HG03139 (cell line): ENCODE data around the gene TSTD2.
"Not testable (repeated sequence)": the region's sequence is repeated elsewhere in the genome, so short reads cannot be mapped to it uniquely, and the experiment has no call there.

Source experiments
- ATAC-seq: cut with Tn5 transposase; IDR thresholded peaks from one replicate; pipeline ENCODE4 v1.9.1; 2021; ENCODE audit not compliant: unreplicated experiment

TSTD2 gene

DNA sequence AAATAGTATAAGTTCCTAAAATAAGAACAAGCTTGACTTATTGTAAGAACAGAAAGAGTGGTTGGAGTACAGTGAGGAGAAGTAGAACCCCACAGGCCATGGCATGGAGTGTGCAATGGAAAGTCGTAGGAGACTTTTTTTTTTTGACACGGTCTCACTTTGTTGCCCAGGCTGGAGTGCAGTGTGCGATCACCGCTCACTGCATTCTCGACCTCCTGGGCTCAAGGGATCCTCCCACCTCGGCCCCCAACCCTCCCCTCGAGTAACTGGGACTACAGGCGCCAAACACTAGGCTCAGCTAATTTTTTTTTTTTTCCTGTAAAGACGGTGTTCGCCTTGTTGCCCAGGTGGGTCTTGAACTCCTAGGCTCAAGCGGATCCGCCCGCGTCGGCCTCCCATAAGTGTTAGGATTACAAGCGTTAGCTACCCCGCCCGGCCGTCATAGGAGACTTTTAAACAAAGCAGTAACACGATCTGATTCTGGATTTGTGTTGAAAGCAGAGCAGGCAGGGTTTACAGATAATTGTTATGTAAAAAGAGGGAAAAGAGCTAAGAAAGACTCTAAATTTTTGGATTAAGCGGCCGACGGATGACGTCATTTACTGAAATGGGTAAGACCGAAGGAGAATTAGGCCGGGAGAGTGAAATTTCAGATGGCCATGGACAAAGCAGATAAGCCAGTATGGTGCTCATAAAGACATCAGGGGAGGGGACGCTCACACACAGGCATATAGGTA lies 752 bp downstream of the TSTD2 start:
- peak; percentile 11 for ATAC-seq

DNA sequence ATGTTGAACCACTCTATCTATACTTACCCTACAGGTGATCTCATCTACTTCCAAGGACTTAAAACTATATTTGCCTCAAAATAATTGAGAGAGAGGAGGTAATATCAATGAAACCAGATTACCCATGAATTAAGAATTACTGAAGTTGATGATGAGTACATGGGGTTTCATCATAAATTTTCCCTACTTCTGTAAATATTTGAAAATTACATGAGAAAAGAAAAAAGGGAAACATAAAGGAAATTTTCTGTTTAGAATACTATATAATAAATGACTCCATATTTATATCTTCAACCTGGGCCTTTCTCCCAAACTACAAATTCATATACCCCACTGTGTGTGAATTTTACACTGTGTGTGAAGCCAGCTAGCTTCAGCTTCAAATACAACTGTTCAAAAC lies 2.6 kb downstream of the TSTD2 start:
- no peak for ATAC-seq

DNA sequence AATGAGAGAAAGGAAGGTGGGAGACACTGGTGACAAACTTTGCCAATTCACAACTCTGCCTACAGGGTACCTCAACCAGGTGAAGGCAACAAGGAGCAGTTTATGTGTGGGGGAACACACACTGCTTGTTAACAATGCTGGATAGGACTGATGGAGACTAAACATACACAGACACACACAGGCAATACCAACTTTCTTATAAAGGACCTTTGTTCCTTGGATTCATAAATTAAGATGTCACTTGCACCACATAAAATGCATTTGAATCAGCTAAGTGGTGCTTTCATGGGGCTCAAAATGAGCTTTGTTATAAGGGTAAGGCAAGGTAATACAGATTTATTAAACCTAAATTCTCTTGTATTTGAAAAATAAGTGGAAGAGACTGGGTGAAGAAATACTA lies 4.0 kb downstream of the TSTD2 start:
- ATAC-seq: no peak

DNA sequence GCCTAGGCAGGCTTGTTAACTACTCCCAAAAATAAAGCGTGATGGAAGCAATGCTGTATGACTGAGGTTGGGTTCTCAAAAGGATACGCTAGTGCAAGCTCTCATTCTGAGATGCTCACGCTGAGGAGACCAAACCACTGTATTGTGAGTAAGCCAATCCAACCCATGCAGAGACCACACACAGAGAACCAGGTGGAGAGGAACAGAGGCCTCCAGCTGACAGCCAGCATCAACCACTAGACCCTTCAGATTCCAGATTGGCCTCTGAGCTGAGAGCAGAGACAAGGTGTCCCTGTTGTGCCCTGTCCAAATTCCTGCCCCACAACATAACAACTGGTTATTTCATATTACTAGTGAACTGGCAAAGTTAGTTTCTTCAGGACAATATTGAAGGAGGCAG lies 4.5 kb downstream of the TSTD2 start:
- ATAC-seq: no peak

DNA sequence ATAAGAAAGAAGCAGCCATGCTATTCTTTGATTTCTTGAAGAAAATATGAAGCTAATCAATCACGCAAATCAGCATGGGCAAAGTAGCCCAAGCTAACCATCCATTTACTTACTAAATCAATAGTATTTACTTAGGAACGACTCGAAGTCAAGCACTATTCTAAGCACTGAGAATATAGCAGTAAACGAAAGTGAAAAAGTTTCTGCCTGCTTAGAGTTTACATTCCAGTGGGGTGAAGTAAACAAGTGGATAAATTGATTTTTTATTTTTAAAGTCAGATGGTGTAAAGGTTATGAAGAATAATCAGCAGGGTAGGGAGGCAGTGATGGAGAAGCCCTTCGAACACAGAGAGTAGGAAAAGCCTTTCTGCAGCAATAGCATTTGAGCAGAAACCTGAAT lies 5.5 kb downstream of the TSTD2 start:
- no peak for ATAC-seq

DNA sequence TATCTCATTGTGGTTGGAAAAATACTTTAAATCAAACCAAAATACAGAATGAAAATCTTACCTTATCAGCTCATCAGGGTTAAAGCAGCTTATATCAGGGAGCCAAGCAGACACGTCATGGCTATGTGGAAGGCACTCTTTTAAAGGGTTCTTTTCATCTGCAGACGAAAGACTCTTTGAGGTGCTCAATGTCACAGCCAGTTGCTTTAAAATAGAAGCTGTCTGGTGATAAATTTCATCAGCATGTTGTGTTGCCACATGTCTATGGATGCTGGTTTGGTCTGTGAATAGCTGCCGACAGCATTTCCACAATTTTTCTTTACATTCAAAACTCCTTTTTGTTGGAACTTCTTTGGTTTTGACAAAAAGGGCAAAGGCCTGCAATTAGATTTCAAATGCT lies 7.5 kb downstream of the TSTD2 start:
- no peak for ATAC-seq

DNA sequence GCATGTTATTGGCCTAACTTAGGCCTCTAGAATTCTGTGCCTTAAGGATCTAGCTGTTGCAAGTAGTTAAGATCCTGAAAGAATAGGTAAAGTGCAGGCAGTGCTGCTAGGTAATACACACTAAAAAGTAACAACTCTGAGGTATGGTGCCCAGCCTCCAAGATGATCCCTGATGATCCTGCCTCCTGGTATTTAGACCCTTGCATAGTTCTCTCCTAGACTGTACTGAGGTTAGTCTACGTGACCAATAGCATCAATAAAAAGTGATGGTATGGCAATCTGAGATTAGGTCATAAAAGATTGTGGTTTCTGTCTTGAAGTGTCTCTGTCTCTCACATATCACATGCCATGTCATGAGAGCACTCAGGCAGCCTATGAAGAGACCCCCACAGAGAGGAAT lies 9.2 kb downstream of the TSTD2 start:
- no peak for ATAC-seq

DNA sequence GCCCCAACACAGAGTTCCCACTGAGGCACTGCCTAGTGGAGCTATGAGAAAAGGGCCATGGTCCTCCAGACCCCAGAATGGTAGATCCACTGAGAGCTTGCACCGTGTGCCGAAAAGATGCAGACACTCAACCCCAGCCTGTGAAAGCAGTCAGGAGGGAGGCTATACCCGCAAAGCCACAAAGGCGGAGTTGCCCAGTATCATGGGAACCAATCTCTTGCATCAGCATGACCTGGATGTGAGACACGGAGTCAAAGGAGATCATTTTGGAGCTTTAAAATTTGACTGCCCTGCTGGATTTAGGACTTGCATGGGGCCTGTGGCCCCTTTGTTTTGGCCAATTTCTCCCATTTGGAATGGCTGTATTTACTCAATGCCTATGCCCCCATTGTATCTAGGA lies 10.7 kb downstream of the TSTD2 start:
- not testable (repeated sequence) for ATAC-seq

DNA sequence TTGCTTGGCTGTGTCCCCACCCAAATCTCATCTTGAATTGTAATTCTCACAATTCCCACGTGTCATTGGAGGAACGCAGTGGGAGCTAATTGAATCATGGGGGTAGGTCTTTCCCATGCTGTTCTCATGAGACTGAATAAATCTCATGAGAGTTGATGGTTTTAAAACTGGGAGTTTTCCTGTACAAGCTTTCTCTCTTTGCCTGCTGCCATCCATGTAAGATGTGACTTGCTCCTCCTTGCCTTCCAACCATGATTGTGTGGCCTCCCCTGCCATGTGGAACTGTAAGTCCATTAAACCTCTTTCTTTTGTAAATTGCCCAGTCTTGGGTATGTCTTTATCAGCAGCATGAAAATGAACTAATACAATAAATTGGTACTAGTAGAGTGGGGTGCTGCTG lies 13.1 kb downstream of the TSTD2 start:
- not testable (repeated sequence) for ATAC-seq

DNA sequence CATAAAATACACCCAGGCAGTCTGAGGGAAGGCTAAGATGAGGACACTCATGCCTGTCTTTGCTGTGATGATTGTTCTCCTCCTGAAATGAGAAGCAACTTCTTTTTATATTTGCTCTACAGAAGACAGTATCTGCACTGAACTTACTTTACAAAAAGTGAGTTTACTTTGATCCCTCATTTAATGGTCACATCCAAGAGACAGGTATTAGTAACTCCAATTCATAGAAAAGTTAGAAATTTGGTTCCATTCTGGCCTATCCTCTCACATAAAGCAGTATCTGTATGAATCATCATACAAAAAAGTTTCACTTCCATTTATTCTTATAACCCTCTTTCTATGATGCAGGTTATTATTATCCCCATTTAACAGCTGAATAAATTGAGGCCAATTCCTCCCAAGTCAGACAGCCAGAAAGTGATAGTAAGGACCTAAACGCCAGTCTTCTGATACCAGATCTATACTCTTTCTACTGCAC lies 15.2 kb downstream of the TSTD2 start:
- ATAC-seq: no peak

DNA sequence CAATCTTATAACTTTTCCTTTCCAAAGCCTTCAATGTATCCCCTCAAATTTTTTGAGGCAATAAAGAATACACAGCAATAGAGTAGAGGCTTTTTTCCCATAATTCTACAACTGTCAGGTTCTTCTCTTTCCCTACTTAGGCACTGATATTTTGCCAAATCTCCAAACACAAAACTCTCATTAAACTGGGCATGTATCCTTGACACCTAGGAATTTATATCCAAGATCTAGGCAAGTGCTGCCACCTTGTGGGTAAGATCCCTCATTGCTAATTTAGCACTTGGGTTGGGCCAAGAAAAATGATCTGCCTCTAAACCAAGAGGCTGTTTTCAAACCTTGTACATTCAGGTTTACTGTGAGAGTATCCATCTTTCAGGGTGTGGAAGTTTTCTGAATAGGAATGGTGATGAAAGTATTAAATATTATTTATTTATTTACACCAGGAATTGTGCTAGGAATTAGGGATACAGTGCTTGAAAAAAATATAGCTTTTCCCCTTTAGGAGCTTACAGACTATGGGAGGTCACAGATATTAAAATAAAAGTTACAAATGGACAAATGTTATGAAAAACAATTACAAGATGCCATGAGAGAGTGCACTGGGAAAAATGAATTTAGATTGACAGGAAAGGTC lies 17.6 kb downstream of the TSTD2 start:
- ATAC-seq: no peak

DNA sequence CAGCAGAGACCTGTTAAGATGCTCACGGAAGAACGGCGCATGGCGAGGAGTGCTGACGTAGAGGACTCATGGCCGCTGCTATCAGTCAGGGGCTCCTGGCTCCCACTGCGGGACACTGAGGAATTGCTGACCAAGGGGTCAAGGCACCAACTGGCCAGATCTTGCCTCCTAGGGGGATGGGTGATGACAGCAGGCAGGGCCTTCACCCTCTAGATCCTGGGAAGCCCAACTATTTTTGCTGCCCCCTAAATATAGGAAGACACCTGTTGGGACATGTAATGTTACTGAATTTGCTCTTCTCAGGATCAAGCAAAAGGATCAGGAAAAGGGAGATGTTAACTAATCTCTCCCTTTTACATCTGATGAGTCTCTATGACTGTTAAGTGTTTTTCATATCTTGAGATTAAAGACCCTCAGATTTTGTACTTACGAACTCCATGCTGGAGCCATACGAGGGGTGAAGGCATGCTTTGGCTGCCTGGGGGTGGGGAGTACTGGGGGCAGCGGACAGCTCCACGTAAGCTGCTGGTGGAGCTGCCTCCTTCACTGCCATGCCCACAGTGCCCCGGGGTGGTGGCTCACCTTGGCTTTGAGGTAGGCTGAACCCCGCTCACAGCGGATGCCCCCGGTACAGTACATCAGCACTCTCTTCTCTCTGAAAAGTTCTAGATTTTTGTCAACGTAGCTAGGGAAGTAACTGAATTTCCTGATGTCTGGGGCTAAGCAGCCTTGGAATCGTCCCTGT lies 28.1 kb downstream of the TSTD2 start:
- ATAC-seq: no peak

DNA sequence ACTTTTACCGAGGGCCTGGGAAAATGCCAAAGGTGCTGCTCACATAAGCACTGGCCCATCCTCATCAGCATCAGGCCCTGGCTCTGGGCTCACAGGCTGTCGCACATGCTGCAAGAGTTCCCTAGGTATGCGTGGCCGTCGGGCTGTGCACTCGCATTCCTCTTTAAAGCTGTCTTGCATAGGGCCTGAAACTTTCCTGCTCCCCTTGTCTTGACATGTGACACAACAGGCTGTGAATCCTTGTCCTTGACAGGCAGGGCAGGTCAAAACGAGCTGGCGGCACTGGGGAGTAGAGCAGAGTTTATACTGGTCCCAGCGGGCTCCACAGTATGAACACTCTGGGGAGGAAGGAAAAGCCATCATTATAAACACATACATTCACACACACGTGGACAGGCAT lies 30.7 kb downstream of the TSTD2 start:
- no peak for ATAC-seq

DNA sequence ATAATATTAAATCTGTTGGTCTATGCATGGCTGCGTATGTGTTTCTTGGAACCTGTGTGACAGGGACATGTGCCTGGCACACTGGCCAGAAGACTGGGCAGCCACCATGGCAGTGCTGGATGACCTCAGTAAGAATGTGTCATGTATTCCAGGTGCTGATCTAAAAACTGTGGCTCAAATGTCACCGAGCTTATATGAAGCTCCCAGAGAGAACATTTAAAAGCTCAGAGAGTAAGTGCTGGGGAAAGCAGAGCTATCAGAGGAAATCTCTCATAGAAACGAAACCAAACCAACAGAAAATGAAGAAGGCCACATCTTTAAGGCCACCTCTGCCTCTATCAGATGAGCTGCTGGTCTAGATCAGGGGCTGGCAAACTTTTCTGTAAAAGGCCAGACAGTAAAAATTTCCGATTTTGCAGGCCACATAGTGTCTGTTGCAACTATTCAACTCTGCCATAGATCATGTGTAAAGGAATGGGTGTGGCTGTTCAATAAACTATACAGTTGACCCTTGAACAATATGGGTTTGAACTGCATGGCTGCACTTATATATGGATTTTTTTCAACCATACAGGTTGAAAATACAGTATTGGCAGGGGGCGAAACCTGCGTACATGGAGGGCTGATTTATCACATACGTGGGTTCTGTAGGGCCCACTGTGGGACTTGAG lies 31.8 kb downstream of the TSTD2 start:
- no peak for ATAC-seq

DNA sequence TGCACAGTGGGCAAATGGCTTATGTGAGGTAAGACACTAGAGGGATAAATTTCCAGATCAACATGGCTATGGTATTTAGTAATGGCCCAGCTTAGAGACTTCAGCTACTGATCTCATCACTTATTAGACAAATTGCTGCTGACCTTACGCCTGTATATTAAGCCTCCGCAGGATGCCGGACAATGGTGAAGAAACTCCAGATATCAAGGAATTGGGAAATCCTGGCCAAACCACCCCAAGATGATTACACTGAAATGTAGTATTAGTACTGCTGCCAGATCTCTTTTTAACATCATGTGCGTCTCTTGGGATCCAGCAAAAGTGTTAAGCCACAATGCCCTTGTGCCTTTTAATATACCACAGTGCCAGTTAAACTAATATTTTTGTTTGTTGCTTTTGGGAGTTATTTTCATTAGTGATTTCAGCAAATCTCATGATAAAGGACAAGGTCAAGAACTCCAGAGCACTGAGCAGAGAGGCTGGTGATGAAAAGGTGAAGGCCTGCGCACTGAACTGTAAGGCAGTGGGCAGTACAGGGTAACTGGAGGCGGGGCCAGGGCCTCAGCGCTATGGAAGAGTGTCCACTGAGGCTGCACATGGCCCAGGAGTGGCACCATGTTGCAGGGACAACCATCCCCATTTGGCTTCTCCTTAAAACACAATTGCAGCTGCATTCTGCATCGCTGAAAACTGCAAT lies 32.5 kb downstream of the TSTD2 start:
- no peak for ATAC-seq

DNA sequence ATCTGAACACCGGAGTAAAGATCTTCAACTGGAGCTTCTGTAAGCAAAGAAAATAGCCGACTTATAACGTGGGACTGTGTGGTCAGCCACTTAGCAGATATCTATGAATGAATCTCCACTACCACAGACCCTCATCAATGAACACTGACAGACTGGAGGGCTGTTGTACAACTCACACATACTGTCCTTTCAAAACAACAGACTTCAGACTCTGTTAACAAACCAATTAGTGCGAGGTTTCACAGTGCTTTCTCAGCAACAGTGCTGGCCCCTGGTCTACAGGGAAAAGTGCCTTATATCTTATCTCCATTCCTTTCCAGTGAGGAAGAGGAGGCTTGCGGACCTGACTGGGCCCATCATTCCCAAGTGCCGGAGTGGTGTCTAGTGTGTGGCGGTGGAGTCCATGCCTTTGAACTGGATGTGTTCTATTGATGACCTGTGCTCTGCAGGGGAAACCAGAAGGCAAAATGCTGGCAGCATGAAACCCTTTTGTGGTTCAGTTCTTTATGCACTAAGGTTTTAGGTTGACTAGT lies 33.8 kb downstream of the TSTD2 start:
- no peak for ATAC-seq

DNA sequence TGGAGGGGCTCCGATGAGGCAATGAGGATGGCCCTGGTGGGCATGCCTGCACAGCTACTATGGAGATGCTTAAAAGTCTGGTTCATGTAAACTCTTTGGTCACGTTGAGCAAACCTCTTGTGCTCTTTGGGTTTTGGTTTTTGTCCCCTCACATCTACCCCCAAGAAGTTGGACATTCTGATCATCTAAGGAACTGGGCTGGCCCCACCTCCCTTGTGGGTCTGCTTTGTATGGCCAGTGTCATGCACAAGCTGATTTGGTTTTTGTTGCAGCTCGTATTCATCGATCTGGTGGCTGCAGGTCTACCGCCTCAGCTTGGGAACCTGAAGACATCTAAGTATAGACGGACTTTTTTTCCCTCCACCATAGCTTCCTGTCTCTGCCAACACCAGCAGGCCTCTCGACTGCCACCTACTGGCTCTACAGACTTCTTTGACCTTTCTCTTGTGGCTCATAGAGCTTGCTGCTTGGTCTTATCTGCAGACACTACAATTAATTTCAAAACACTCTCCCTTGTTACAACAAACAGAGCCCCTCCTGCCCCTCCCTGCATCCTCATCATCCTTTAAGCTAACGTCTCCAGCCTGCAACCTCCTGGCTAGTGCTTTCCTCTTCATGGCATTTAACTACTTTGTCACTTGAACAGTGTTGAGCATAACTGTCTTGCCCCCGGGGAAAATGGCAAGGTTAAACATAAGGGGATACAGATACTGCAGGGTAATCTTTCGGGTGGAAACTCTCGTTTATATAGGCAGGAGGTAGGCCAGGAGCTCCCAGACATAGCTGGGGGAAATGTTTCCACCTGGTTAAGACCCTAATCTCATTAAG lies 34.5 kb downstream of the TSTD2 start:
- peak; percentile 90 for ATAC-seq

DNA sequence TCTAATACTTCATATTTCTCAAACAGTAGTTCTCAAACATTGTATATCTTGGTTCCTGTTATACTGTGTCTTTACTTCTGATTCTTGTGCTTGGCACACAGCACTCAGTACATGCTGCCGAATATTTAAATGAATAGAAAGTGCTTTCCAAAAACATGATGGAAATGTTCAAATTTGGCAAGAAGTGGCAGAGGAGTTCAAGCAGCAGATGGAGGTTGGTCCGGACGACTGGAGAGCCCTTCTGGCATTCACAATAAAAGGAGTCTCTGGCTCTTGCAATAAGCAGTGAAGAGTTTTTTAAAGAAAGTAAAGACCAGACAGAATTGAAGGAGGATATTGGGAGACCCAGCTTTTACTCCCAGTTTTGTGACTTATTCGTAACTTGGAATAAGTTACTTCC lies 36.3 kb downstream of the TSTD2 start:
- ATAC-seq: no peak

DNA sequence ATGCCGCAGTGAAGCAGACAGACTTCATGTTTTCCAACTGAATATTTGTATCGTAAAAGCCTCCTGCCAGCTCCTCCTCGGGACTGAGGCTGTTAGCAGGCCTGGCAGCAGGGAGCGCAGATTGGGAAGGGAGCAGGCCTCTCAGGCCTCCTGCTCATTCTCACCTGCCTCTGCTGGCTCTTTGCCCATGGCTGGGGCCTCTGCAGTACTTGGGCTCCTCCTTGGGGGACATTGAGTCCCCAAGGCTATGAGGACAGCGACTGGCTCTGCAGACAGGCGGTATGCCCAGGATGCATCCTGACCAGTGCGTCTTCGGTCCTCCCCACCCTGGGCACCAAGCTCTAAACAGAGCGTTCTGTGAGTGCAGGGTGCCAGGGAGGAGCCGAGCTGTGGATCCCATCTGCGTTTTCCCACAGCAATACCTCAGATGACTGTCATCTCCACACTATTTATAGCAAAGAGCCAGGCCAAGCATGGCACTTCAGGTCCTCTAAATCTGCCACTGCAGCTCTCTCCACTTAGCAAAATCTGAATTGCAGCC lies 38.7 kb downstream of the TSTD2 start:
- ATAC-seq: no peak

DNA sequence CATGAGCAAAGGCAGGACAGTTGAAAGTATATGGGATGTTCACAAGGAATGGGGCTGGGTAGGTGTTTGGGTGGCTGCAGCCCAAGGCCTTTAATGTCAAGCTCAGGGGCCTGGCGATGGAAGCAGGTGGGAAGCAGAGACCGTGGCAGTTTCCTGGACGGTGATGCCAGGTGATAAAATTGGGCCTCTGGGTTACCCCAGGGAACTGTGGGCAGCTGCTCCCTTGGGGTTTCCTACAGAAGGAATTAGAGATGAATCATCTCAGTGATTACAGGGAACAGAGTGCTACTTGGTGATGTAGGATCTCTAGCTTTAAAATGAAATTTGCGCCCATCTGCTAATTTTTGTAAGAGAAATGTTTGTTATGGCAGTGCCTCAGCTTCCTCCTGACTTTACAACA lies 39.2 kb downstream of the TSTD2 start:
- no peak for ATAC-seq
